ENCODE measurements around the gene PASK.

PASK gene

DNA sequence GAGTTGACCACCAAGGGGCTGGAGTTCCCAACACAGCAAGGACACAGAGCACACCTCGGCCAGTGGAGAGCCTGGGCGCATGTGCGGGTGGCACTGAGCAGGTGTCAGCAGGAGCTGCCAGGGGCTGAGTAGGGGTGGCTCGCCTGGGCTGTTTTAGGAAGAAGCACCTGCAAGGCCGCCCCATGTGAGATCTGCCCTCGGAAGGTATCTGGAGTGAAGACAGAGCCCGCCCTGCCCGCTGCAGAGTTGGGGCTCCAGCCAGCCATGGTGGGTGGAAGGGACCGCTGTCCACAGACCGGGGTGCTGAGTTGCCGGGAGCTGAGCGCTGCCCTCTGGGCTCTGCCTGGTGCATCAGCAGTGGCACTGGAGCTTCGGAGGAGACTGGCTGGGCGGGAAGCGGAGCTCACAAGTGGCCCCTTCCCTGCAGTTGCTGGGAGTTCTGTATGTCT, 82.4 kb downstream of the PASK start:
- DNase-seq (ENCODE audit: low read depth, low spot score), result no peak

DNA sequence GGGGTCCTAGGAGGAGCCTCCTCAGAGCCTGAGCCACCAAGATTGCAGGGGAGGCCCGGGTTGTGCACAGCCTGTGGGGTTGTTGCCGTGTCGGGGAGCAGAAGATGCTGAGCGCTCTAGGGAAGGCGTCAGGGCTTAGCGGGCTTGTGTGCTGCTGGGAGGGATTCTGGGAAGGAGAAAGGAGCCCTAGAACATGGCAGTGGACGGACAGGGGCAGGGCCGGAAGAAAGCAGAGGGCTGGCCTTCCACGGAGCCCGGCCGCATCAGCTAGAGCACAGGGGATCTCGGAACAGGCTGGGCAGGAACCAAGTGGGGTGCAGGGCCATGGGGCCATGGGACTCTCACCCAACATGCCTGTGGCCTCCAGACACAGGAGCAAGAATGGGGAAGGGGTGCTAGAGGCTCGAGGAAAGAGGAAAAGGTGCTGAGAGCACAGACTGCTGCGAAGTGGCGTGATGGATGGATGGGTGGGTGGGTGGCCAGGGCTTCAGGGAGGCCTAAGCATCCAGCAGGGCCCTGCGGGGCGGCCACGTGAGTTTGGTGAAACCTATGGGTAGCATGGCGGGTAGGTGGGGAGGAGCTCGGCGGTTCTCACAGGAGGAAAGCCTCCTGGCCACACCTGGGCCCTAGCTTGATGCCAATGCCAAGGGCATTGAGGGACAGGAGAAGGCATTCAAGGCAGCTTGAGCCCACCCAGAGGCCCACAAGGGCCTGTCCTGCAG, 82.9 kb downstream of the PASK start:
- no peak for DNase-seq (ENCODE audit: low read depth, low spot score)

DNA sequence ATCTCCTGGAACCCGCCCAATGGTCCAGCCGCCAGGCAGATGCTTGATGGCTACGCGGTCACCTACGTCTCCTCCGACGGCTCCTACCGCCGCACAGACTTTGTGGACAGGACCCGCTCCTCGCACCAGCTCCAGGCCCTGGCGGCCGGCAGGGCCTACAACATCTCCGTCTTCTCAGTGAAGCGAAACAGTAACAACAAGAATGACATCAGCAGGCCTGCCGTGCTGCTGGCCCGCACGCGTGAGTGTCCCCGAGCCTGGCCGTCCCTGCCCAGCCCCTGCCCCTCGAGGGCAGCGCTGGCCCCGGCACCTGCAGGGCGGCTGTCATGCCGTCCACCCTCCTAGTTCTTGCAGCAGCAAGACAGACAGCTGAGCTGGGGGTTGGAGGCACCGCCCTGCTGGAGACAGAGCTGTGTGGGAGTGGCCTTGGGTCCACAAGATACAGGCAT, 83.9 kb downstream of the PASK start:
- no peak for DNase-seq (ENCODE audit: low read depth, low spot score)

DNA sequence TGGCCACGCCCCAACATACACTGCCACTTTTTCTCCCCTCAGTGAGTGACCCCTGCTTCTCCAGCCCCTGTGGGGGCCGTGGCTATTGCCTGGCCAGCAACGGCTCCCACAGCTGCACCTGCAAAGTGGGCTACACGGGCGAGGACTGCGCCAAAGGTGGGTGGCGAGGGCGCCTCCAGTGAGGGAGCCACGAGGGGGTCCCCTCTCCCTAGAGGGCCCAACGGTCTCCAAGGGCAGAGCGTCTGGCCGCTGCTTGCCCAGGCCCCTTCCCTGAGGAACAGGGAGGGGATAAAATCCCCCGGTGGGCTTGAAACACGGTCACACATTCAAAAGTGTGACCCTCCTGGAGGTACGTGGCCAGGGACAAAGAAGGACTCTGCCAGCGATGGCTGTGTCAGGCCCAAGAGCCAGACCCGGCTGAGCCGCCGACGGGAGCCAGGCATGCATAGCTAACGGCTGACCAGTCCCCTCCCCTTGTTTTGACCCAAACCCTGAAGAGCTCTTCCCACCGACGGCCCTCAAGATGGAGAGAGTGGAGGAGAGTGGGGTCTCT, 84.4 kb downstream of the PASK start:
- no peak for DNase-seq (ENCODE audit: low read depth, low spot score)

DNA sequence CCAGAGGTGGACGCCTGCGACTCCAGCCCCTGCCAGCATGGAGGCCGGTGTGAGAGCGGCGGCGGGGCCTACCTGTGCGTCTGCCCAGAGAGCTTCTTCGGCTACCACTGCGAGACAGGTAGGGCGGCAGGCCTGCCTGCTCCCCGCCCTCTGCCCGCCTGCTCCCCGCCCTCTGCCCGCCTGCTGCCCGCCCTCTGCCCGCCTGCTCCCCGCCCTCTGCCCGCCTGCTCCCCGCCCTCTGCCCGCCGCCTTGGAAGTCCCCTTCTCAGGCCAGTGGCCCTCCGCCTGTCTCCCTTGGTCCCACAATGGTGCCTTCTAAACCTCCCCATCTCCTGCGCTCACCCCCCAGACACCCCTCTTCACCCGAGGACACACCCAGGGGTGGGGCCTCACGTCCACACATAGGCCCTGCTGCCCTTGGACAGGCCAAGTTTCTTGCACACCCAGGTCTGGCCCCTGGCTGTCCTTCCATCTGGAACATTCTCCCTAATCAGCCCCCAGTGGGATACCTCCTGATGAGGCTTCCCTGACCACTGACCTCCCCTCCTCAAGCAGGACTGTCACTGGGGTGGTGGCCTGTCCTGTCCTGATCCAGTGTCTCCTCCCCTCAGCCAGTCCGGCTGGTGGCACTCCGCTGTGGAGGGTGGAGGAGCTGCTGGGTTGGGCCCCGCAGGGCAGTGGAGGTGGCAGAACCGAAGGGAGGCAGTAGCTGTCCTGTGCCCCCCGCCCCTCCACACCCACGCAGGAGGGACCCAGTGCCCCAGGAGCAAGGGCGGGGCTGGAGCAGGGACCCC, 85.1 kb downstream of the PASK start:
- DNase-seq (ENCODE audit: low read depth, low spot score), result no peak

DNA sequence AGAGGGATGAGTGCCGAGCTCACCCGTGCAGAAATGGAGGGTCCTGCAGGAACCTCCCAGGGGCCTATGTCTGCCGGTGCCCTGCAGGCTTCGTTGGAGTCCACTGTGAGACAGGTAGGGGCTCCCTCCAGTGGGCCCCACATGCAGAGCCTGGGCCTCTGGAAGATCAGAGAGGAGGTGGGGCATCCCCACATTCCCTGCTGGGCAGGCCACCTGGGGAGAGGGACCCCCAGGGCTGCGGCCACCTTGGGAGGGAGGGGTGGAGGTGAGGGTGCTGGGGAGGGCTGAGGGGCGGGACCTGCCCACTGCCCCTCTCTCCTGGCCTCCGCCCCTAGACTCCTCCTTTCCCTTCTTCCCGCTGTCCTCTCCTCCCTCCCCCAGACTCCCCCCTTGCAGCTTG, 85.7 kb downstream of the PASK start:
- no peak for DNase-seq (ENCODE audit: low read depth, low spot score)

DNA sequence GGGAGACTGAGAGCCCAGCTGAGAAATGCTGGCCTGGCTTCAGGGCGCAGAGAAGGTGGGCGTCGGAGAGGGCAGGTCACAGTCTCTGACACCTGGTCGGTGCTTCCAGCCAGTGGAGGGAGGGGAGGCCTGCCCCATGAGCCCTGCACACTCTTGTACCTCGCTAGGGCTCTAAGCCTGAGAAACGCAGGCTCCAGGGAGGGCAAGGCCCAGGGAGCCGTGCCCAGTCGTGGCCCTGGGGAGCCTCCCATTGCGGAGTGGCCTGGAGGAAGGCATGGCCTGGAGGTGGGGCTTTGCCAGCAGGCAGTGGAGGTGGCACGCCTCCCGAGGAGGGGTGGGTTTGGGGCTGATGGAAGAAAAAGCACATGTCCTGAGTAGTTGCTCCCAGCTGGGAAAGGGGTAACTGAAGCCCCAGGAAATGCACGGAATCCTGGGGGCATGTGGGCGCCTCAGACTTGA, 86.2 kb downstream of the PASK start:
- DNase-seq (ENCODE audit: low read depth, low spot score), result no peak

DNA sequence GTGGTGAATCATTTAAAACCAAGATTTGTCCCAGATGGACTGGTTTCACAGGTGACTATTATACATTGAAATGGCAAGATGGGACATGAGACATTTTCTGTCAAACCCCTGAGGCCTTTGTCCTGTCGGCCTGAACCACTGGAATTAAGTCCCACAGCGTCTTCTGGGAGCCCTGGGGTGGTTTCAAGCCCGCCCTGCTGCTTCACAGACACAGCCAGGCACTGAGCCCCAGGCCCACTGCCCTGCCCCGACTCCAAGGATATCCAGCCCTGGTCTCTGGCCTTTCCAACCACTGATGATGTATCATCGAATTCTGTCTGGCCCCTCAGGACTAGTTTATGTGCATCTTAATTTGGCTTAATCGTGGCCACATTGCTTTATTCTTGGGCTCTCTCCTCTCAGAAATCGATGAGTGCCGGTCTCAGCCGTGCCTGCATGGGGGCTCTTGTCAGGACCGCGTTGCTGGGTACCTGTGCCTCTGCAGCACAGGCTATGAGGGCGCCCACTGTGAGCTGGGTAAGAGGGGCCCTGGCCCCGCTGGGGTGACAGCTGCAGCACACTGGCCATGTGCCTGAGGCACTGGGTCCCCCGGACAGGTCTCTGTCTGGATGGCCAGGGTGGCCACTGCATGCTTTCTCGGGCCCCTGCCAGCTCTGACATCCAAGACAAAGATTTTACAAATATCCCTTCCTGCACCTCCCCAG, 86.7 kb downstream of the PASK start:
- DNase-seq (ENCODE audit: low read depth, low spot score), result no peak

DNA sequence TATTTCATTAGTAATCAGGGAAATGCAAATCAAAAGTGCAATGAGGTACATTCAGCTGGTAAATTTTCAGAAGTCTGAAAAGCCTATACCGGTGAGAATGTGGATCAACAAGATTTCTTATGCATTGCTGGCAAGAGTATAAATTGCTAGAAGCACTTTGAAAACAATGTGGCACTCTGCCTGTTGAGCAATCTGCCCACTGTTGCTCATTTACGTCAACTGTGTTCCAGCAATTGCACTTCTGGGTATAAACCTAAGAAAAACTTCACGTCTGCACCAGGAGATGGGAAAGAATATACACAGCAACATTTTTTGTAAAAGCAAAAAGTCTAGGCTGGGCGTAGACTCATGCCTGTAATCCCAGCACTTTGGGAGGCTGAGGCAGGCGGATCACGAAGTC, 88.0 kb downstream of the PASK start:
- DNase-seq (ENCODE audit: low read depth, low spot score), result no peak
